Tibial nerve (tissue), 4 donors: ENCODE data around the gene SOX2.

ENCODE experiments used
- CTCF ChIP-seq, 5 experiments: fragments of 200-600 bp in 3 of 5; fragments of 450-650 bp in 2 of 5; sonication (generic) in 3 of 5; IDR thresholded peaks; one replicate each; pipeline ENCODE4 v1.5.1; 2016 to 2019; ENCODE audit warnings: antibody characterized with exemption in 5 of 5, mild to moderate bottlenecking in 3 of 5, moderate library complexity in 2 of 5
- EP300 ChIP-seq, 2 donors: sonication (generic); formaldehyde crosslinking; IDR thresholded peaks; one replicate each; pipeline ENCODE4 v1.6.1; 2017; ENCODE audit warnings: antibody characterized with exemption in 2 of 2, mild to moderate bottlenecking in 1 of 2
- POLR2A ChIP-seq, 2 donors: fragments of 450-650 bp; IDR thresholded peaks; one replicate each; pipeline ENCODE4 v1.6.1; 2017; ENCODE audit warnings: antibody characterized with exemption in 2 of 2, mild to moderate bottlenecking in 2 of 2, moderate library complexity in 2 of 2

- no peak for TF ChIP-seq CTCF (IDR thresholded peaks at IDR 0.05)
- no peak for TF ChIP-seq POLR2A (IDR thresholded peaks at IDR 0.05)
- TF ChIP-seq EP300 (IDR thresholded peaks at IDR 0.05), result no peak
Measured at GRCh38 chr3:181721046-181721875, 9.5 kb downstream of the SOX2 start.
